IMR-90 (cell line): ENCODE results near the gene MGAT5. TPM values are rescaled to one million over a fixed set of nuclear protein-coding genes. Genes with fewer than 3 reads are reported as not detected.

ENCODE experiments used
- ATAC-seq: fragments of 200-7000 bp; cut with Tn5 transposase; 2 replicates; pipeline ENCODE4 v1.9.1; 2020; ENCODE audit warnings: low read depth, mild to moderate bottlenecking, moderate library complexity
- BruUV-seq: library from RNA; stranded (reverse); fragments of 400-500 nt; replicated peaks from 2 replicates; lab custom pipeline; 2021; lab: Mats Ljungman, UMichigan
- CTCF ChIA-PET: fragments of 300-600 bp; formaldehyde crosslinking; extraction: SDS; loops from one replicate; lab custom pipeline; 2021; ENCODE audit warnings: antibody characterized with exemption; lab: Yijun Ruan, JAX
- POLR2A ChIA-PET: fragments of 300-600 bp; sonication (Branson Sonifier 250); formaldehyde crosslinking; loops from one replicate; lab custom pipeline; 2022; ENCODE audit warnings: antibody characterized with exemption; ENCODE audit not compliant: unreplicated experiment; lab: Charles Lee
- DNase-seq: peaks from one replicate; pipeline ENCODE4 v3.0.0; 2013
- H2AFZ ChIP-seq: replicated peaks from 2 replicates; pipeline ENCODE3; 2013; ENCODE audit warnings: low read length, mild to moderate bottlenecking; ENCODE audit not compliant: poor library complexity
- H2AK5ac ChIP-seq: 2 replicates; pipeline ENCODE4 v1.6.1; 2013; ENCODE audit warnings: low read depth, low read length, inconsistent platforms
- H2AK9ac ChIP-seq: replicated peaks from 2 replicates; pipeline ENCODE3; 2013; ENCODE audit warnings: mild to moderate bottlenecking, low read depth, low read length, moderate library complexity; ENCODE audit not compliant: poor library complexity
- H2BK120ac ChIP-seq: 2 replicates; pipeline ENCODE4 v1.6.1; 2013; ENCODE audit warnings: low read depth, low read length, inconsistent platforms
- H2BK15ac ChIP-seq: 3 replicates; pipeline ENCODE4 v1.6.1; 2013; ENCODE audit warnings: low read depth, low read length, inconsistent platforms
- H2BK20ac ChIP-seq: 2 replicates; pipeline ENCODE4 v1.6.1; 2013; ENCODE audit warnings: low read depth, mild to moderate bottlenecking, inconsistent platforms, low read length, moderate library complexity
- H2BK5ac ChIP-seq: 2 replicates; pipeline ENCODE4 v1.6.1; 2013; ENCODE audit warnings: mild to moderate bottlenecking, low read depth, low read length, inconsistent platforms; ENCODE audit not compliant: poor library complexity, severe bottlenecking
- H3K14ac ChIP-seq: replicated peaks from 2 replicates; pipeline ENCODE4 v1.6.1; 2013; ENCODE audit warnings: low read depth, low read length, inconsistent platforms
- H3K18ac ChIP-seq: 2 replicates; pipeline ENCODE4 v1.6.1; 2013; ENCODE audit warnings: low read depth, low read length, control low read depth
- H3K23ac ChIP-seq: 2 replicates; pipeline ENCODE4 v1.6.1; 2013; ENCODE audit warnings: low read depth, low read length, inconsistent platforms
- H3K27ac ChIP-seq: 2 replicates; pipeline ENCODE4 v1.5.1; 2013; ENCODE audit warnings: mild to moderate bottlenecking, control low read depth, low read length; ENCODE audit not compliant: insufficient read depth
- H3K27me3 ChIP-seq: 2 replicates; pipeline ENCODE4 v1.6.1; 2013; ENCODE audit warnings: low read length; ENCODE audit not compliant: control insufficient read depth, insufficient read depth
- H3K36me3 ChIP-seq: 2 replicates; pipeline ENCODE4 v1.6.1; 2013; ENCODE audit warnings: low read length, mixed read lengths; ENCODE audit not compliant: control insufficient read depth, insufficient read depth
- H3K4ac ChIP-seq: 2 replicates; pipeline ENCODE4 v1.6.1; 2013; ENCODE audit warnings: low read depth, low read length, inconsistent platforms
- H3K4me1 ChIP-seq: 2 replicates; pipeline ENCODE4 v1.6.1; 2013; ENCODE audit warnings: low read length, mixed read lengths; ENCODE audit not compliant: control insufficient read depth, insufficient read depth
- H3K4me2 ChIP-seq: 2 replicates; pipeline ENCODE4 v1.6.1; 2013; ENCODE audit warnings: low read depth, mild to moderate bottlenecking, control low read depth, low read length, moderate library complexity
- H3K4me3 ChIP-seq: 2 replicates; pipeline ENCODE4 v1.5.1; 2013; ENCODE audit warnings: low read depth, mild to moderate bottlenecking, control low read depth, low read length, moderate library complexity; ENCODE audit not compliant: insufficient read depth
- H3K56ac ChIP-seq: 2 replicates; pipeline ENCODE4 v1.6.1; 2013; ENCODE audit warnings: low read length, inconsistent platforms; ENCODE audit not compliant: insufficient read depth; ENCODE audit errors: extremely low read depth
- H3K79me1 ChIP-seq, 2 experiments: 2 replicates each; pipeline ENCODE4 v1.6.1; 2013; ENCODE audit warnings: low read length in 2 of 2, inconsistent platforms in 1 of 2, low read depth in 1 of 2
- H3K9ac ChIP-seq: 2 replicates; pipeline ENCODE4 v1.6.1; 2013; ENCODE audit warnings: low read depth, low read length, control low read depth
- H3K9me1 ChIP-seq: 2 replicates; pipeline ENCODE4 v1.6.1; 2013; ENCODE audit warnings: low read length, inconsistent platforms; ENCODE audit not compliant: insufficient read depth
- H3K9me3 ChIP-seq: 2 replicates; pipeline ENCODE4 v1.6.1; 2013; ENCODE audit warnings: low read length; ENCODE audit not compliant: control insufficient read depth, insufficient read depth
- H4K20me1 ChIP-seq: 2 replicates; pipeline ENCODE4 v1.6.1; 2013; ENCODE audit warnings: low read length, inconsistent platforms; ENCODE audit not compliant: insufficient read depth
- H4K5ac ChIP-seq: 2 replicates; pipeline ENCODE4 v1.6.1; 2013; ENCODE audit warnings: mild to moderate bottlenecking, low read depth, low read length, control low read depth
- H4K8ac ChIP-seq, 2 experiments: 2 replicates each; pipeline ENCODE4 v1.6.1; 2013; ENCODE audit warnings: low read depth in 2 of 2, low read length in 2 of 2, control low read depth in 1 of 2, inconsistent platforms in 1 of 2
- H4K91ac ChIP-seq: 2 replicates; pipeline ENCODE4 v1.6.1; 2013; ENCODE audit warnings: low read depth, low read length, inconsistent platforms; ENCODE audit not compliant: insufficient read depth
- BHLHE40 ChIP-seq: fragments of 150-350 bp; IDR thresholded peaks from 2 replicates; pipeline ENCODE4 v1.6.1; 2016; ENCODE audit warnings: mild to moderate bottlenecking, low read depth, low read length
- CEBPB ChIP-seq: IDR thresholded peaks from 2 replicates; pipeline ENCODE4 v1.6.1; 2012; ENCODE audit warnings: low read depth, low read length, improper control_type of control experiment
- CHD1 ChIP-seq: IDR thresholded peaks from 2 replicates; pipeline ENCODE4 v1.6.1; 2012; ENCODE audit warnings: low read depth, low read length, improper control_type of control experiment
- CTCF ChIP-seq: conservative IDR thresholded peaks from 2 replicates; pipeline ENCODE4 v1.5.1; 2012; ENCODE audit warnings: mild to moderate bottlenecking, low read depth, low read length, improper control_type of control experiment
- ELK1 ChIP-seq: fragments of 150-350 bp; IDR thresholded peaks from 2 replicates; pipeline ENCODE4 v1.6.1; 2016; ENCODE audit warnings: low read depth, mild to moderate bottlenecking, low read length, moderate library complexity, borderline replicate concordance
- FOS ChIP-seq: fragments of 150-350 bp; IDR thresholded peaks from 2 replicates; pipeline ENCODE4 v1.6.1; 2016; ENCODE audit warnings: low read depth, low read length
- MAFK ChIP-seq: IDR thresholded peaks from 2 replicates; pipeline ENCODE4 v1.6.1; 2012; ENCODE audit warnings: low read depth, low read length, improper control_type of control experiment
- MAZ ChIP-seq: IDR thresholded peaks from 2 replicates; pipeline ENCODE4 v1.6.1; 2012; ENCODE audit warnings: low read depth, mild to moderate bottlenecking, low read length, improper control_type of control experiment, moderate library complexity, borderline replicate concordance
- MXI1 ChIP-seq: IDR thresholded peaks from 2 replicates; pipeline ENCODE4 v1.6.1; 2012; ENCODE audit warnings: low read depth, mild to moderate bottlenecking, low read length, moderate library complexity, borderline replicate concordance
- NFE2L2 ChIP-seq: fragments of 150-350 bp; IDR thresholded peaks from 2 replicates; pipeline ENCODE4 v1.6.1; 2016; ENCODE audit warnings: low read depth, mild to moderate bottlenecking, low read length
- POLR2A ChIP-seq: IDR thresholded peaks from 2 replicates; pipeline ENCODE4 v1.6.1; 2012; ENCODE audit warnings: mild to moderate bottlenecking, low read depth, low read length
- RAD21 ChIP-seq: IDR thresholded peaks from 2 replicates; pipeline ENCODE4 v1.6.1; 2012; ENCODE audit warnings: low read length, improper control_type of control experiment
- RCOR1 ChIP-seq: IDR thresholded peaks from 2 replicates; pipeline ENCODE4 v1.6.1; 2012; ENCODE audit warnings: mild to moderate bottlenecking, low read length, improper control_type of control experiment; ENCODE audit not compliant: insufficient replicate concordance
- RFX5 ChIP-seq: IDR thresholded peaks from 2 replicates; pipeline ENCODE4 v1.8.0; 2012; ENCODE audit warnings: low read depth, mild to moderate bottlenecking, low read length, moderate library complexity
- SMC3 ChIP-seq: fragments of 150-350 bp; IDR thresholded peaks from 2 replicates; pipeline ENCODE4 v1.6.1; 2016; ENCODE audit warnings: low read depth, mild to moderate bottlenecking, antibody characterized with exemption, low read length, moderate library complexity
- USF2 ChIP-seq: fragments of 150-350 bp; IDR thresholded peaks from 2 replicates; pipeline ENCODE4 v1.6.1; 2017; ENCODE audit warnings: mild to moderate bottlenecking, antibody characterized with exemption, low read length, low read depth
- WGBS, 2 experiments: methylation state at CpG; one replicate each; pipeline versions ENCODE4 v1.1.5 to v1.1.7; 2013; ENCODE audit warnings: missing lambda C conversion rate in 2 of 2; ENCODE audit not compliant: insufficient read length in 1 of 2; ENCODE audit errors: extremely low coverage in 2 of 2; 5-methylcytosine and 5-hydroxymethylcytosine counted together
- dilution Hi-C: fragments of 300-500 bp; cut with HindIII; formaldehyde crosslinking; loops from one replicate; pipeline ENCODE4 v1.14.3; 2018; ENCODE audit warnings: low sequenced_read_pairs; ENCODE audit not compliant: unreplicated experiment
- in situ Hi-C: fragments of 300-500 bp; cut with MboI; formaldehyde crosslinking; loops from 3 replicates; pipeline ENCODE4 v1.14.3; 2019; ENCODE audit warnings: low sequenced_read_pairs, inconsistent platforms, mixed read lengths
- intact Hi-C: fragments of 100-400 bp; cut with micrococcal nuclease; formaldehyde crosslinking; loops from 2 replicates; pipeline ENCODE4 v1.10.0; 2022
- polyA plus RNA-seq, 3 experiments: library from polyadenylated mRNA; depleted of rRNA; stranded (reverse); fragments of >200 nt; gene quantifications; 2 replicates each; pipeline ENCODE4 v1.2.3, GENCODE V29; 2012; ENCODE audit warnings: low replicate concordance in 1 of 3
- total RNA-seq: library from RNA; depleted of rRNA; stranded (reverse); fragments of >200 nt; gene quantifications from 2 replicates; pipeline ENCODE4 v1.2.3, GENCODE V29; 2012

MGAT5 gene
- total and polyA plus RNA-seq, 2 of the 4 experiments (the other 2 are of a cell fraction) = 22.9 to 59.9 TPM

GRCh38 chr2:134362740-134363139 is 108.9 kb downstream of the MGAT5 start:
- DNase-seq = no peak

More at GRCh38 chr2:134362740-134363139, 108.9 kb downstream of the MGAT5 start:
- no peak overlapping the region for H3K23ac ChIP-seq
- no peak overlapping the region for H3K4me3 ChIP-seq
- peaks cover 0 to 8% of the 10 kb centered on the region in 2 experiments; a peak in 1 of 4 replicates for H3K79me1 ChIP-seq
- H2BK20ac ChIP-seq = no peak overlapping the region
- H3K27ac ChIP-seq = no peak overlapping the region
- no peak overlapping the region for H4K8ac ChIP-seq
- no peak for TF ChIP-seq CEBPB
- TF ChIP-seq POLR2A = no peak
- TF ChIP-seq USF2 = no peak
- TF ChIP-seq CTCF = no peak
- TF ChIP-seq MAZ = no peak
- no peak for TF ChIP-seq FOS
- TF ChIP-seq CHD1 = no peak
- no peak for TF ChIP-seq BHLHE40
- no peak for TF ChIP-seq ELK1
- TF ChIP-seq NFE2L2 = no peak
- TF ChIP-seq MAFK = no peak
- no peak for TF ChIP-seq SMC3
- TF ChIP-seq RCOR1 = no peak
- no peak for TF ChIP-seq RFX5
- no peak for TF ChIP-seq MXI1
- no peak for TF ChIP-seq RAD21
- H3K36me3 ChIP-seq = peaks cover 37% of the 10 kb centered on the region
- dilution Hi-C loops = no loop called here
- H2BK15ac ChIP-seq = no peak overlapping the region
- no peak overlapping the region for H3K56ac ChIP-seq
- H3K18ac ChIP-seq = no peak overlapping the region
- no peaks in the 10 kb centered on the region for H4K20me1 ChIP-seq
- no peaks in the 10 kb centered on the region for H3K27me3 ChIP-seq
- POLR2A ChIA-PET = no interaction called here
- no peak overlapping the region for H2BK120ac ChIP-seq
- H4K91ac ChIP-seq = no peak overlapping the region
- peaks cover 9% of the 10 kb centered on the region for H3K4me1 ChIP-seq
- peaks cover 12% of the 10 kb centered on the region for H3K9me1 ChIP-seq
- no TSS peak for BruUV-seq
- in situ Hi-C loops = no loop called here
- no peak overlapping the region for H3K4ac ChIP-seq
- H3K9ac ChIP-seq = no peak overlapping the region
- WGBS, 2 experiments = no CpG with 5 or more reads among the region's 1 CpG
- no peak overlapping the region for H4K5ac ChIP-seq
- H2AK5ac ChIP-seq = no peak overlapping the region
- no peak for ATAC-seq
- H2AK9ac ChIP-seq = no peak overlapping the region
- no peak overlapping the region for H2BK5ac ChIP-seq
- H3K14ac ChIP-seq = no peak overlapping the region
- intact Hi-C loops = no loop called here
- no peaks in the 10 kb centered on the region for H3K9me3 ChIP-seq
- H2AFZ ChIP-seq = no peak overlapping the region
- no peak overlapping the region for H3K4me2 ChIP-seq
- CTCF ChIA-PET = no interaction called here
